ENCODE results near the gene LNX1.

GRCh38 chr4:53608649-53609048, 17.4 kb upstream of the LNX1 start:
- TF ChIP-seq CTCF (IDR thresholded peaks at IDR 0.05), result no peak
- TF ChIP-seq POLR2A (IDR thresholded peaks at IDR 0.05), result no peak
